ENCODE measurements around the gene GALR3.

GRCh38 chr22:37809672-37810333 is 13.4 kb upstream of the GALR3 start:
- TF ChIP-seq POLR2AphosphoS5 (IDR thresholded peaks at IDR 0.05) (no peak), CTCF (IDR thresholded peaks at IDR 0.05) (no peak)
